CD4-positive, alpha-beta T cell treated with Interleukin-17A for 4 hours (primary cell): ENCODE results near the gene LRRTM3.

ENCODE experiments used
- DNase-seq: peaks from one replicate; pipeline ENCODE4 v3.0.0-alpha.2; 2020; ENCODE audit warnings: mixed read lengths

Gene LRRTM3

DNA sequence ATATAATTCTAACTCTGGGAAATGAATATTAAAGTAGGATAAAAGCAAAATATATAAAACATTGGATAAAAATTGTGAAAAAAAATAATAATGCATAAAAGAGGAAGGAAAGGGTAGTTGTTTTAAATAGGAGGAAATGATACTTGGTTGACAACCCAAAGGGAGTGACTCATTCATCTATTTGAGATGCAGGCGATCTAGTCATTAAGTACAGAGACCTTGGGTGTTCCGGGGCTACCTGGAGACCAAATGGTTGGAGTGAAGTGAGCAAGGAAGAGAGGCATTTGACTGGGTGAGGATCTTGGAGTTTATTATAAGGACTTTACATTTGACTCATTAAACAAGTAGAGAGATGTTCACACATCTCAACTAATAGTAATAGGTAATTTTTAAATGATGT, 111.0 kb downstream of the LRRTM3 start:
- no peak for DNase-seq

DNA sequence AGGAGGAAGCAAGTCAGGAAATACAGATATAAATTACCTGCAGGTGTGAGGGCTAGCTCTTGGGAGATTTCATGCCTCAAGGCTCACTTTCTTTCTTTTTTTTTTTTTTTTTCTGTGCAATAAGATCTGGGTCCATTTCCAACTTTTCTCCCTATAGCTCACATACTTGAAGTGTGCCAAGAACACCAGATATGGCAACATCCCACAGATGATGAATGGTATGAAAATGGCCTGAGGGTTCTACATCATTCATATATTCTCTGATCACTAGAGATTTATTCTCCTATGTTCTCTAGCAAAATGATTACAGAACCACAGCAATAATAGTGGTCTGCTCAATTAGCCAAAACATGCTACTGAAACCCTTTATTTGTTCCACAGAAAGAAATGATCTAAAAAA, 117.2 kb downstream of the LRRTM3 start:
- no peak for DNase-seq

DNA sequence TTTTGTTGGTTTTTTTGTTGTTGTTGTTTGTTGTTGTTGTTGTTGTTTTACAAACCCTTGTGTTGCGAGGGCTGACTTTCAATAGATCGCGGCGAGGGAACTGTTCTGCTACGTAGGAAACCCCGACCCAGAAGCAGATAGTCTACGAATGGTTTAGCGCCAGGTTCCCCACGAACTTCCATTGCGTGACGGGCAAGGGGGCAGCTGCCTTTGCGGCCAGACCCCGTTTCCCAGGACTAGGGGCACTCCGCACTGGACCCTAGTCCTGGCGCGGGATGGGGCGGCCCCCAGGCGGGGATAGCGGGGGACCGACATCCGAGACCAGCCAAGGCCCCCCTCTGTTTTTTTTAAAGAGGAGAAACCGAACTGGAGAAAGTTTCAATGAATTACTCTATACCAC, 119.6 kb downstream of the LRRTM3 start:
- DNase-seq: no peak

DNA sequence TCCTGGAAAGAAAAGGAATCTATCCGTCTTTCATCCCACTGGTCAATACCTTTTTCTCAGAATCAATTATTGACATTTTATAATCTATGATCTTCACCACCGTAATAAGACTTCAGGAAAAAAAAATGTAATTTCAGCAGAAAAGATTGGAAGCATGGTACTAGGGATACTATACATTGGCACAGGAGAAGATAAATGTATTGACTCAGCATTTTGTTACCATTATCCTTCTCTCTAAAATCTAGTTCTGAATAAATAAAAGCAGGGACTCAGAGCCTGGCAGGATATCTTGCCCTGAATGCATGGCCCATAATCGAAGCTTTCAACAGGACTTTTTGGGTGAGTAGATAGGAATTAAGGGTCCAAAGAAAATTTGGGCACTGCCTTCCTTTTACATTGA, 120.7 kb downstream of the LRRTM3 start:
- DNase-seq: no peak

DNA sequence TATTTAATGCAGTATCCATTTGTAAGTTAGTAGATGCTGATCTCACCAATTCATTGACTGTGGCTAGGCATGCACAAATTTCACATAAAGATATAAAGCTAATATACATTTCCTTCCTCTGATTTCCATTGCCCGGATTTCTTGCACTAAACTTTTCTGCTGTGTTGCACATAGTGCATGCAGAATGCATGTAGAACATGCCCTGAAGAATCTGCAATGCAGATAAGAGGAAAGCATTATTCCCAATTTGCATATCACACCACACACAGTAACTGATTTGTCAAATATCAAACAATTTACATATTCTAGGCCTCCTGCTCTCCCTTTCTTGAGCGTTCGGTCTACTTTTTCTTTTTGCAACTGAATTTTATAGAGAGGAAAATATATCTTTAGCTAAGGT, 124.2 kb downstream of the LRRTM3 start:
- DNase-seq: no peak

DNA sequence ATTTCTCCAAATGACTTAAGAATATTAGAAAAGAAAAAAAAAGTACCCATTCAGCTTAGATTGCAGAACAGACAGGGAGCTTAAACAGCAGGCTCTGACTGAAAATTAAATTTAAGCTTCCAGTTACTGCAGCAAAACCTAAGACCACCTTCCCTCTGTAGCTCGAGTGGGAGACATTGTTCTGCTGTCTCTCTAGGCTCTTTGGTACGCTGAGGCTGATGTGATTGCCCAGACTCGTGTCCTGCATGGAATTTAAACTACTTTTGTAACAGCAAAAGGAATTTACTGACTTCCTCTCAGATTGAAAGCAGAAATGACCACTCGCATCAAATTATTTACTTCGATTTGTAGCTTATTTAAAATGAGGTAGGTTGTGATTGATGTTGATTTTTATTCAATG, 124.6 kb downstream of the LRRTM3 start:
- no peak for DNase-seq

DNA sequence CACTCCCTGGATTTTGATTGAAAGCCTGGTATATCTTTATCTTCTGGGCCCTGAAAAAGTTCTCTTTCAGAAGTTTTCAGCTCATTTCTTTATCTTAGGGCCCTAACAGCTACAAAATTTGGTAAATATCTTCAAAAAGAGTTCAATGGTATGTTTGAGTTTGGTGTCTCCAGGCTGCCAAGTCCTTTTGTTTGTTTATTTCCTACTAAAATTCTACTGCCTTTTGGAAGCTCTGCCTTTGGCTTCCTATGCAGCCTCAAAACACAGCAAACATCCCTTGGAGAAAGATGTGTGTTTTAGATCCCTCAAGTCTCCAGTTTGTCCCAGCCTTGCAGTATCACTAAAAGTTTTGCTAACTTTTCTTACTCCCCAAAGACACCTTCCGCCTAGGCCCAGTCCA, 146.8 kb downstream of the LRRTM3 start:
- DNase-seq: no peak

DNA sequence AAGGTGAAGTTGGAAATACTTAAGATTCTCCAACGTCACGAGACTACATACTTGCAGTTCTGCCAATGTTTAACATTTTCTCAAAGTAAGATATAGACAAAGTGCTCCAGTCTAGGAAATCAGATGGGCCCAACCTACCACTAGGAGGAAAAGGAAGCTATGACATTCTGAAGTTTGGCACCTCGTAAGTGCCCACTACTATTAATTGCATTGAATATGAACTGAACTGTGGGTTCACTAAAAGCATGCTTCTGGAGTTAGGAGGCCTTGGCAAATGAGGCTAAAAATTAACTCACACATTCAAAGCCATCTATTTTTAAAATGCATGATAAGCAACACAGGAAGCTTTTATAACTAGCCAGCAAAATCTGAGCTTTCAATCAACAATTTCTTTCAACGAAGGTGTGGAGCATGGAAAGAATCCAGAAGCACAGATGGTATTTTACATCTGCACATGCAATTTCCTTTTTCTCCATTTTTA, 149.7 kb downstream of the LRRTM3 start:
- no peak for DNase-seq

DNA sequence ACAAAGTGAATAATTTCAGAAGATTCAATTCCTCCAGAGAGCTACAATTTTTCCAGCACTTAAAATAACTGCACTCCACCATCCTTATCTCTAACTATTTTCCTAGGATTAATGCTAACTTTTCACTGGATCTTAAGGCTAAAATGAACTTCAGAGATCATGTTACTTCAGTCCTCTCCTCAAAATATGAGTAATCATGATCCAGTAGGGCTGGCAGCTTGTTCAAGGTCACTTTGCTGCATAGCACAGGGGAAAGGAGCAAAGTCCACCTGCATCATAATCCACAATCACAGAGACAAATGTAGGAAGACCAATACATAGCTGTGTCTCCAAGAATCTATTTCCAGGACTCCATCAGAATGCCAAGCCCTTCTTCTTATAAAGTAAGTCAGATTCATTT, 150.3 kb downstream of the LRRTM3 start:
- DNase-seq: no peak

DNA sequence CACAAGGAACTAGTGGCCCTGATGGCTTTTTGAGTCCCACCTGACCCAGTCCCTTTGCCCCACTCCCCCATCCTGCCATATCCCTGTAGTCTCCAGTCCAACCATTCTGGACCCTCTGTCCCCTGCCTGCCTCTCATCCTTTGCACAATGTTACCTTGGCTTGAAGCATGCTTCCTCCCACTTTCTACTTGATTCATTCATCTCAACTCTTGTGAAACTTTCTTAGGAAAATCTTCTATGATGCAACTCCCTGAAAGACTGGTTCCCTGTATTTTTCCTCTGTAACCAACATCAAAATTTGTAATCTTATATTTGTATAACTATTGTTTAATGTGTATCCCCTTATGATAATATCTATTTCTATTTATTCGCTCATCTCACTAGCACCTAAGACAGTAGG, 151.5 kb downstream of the LRRTM3 start:
- no peak for DNase-seq

DNA sequence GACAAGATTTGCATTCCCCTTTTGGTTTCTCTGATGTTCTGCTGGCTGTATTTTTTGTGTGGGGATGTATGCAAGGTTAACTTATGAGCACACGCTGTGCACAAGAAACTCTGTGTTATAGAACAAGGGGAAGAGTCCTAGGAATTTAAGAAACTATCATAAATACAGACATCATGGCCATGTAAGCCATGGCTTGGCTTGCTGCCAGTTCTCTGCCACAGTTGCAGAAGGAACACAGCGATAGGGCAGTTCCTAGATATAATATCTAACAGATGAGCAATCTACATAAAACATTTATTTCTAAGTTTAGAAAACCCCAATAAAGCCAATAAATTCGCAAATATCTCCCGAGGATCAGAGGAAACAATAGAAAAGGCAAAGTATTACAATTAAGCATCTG, 153.3 kb downstream of the LRRTM3 start:
- DNase-seq: no peak

DNA sequence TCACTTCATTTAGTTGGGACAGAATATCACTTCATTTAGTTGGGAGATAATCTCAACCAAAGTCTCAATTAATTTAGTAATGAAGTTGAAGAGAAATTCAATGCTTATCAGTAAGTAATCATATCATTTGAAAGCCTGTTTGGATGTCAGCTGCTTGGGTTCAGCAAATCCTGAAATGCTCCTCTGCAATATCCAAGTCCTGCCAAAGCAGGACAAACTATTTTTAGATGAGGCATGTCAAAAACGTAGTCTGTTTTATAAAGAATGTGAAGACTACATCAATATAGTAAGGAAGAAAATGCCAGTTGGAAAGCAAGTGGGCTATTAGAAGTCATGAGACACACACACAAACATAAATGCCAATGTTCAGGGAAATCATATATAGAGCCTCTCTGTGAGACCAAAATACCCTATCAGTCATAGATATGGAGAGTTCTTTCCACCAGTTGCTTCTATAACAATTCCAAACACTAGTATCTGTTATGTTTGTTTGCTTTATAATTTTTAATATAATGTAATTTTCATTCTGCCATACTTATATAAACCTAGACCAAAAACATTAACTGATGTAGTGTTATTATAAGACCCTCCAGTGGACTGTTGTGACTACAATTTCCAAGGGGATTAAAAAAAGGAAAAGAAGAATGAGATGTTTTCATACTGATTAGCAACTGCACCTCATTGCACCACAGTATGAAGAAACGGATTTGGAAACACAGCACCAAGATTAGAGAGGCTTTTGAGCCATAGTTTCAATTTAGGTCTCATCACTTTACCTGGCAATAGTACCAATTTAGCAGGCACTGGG, 160.7 kb downstream of the LRRTM3 start:
- DNase-seq: no peak

DNA sequence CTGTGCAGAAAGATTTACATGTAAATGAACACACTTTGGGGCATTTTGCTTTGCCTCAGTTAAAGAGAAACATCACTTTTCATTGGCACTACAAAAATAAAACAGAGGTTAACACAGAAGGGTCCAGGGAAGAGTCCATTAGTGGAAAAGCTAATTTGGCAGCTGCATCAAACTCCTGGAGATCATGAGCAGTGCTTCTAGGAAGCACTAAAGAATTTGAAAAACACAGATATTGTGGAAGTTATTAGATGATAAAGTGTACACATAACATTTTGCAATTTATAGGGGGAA, 161.2 kb downstream of the LRRTM3 start:
- no peak for DNase-seq

DNA sequence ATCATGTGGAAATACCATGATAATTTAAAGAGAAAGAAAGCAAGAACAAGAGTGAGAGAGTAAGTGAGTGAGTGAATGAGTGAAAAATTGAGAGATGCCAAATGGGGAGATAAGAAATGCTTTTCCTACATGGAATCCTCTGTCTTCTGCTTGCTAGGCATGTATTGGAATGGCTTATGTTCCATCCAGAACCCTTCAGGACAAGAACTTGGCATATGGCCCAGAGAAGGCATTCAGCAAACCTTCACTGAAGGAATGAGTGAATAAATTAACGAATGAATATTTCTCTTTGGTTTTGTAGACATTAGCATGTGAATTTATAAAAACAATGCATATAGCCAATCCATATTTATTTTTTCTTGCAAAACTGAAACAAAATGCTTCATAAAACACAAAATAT, 162.2 kb downstream of the LRRTM3 start:
- DNase-seq: no peak

DNA sequence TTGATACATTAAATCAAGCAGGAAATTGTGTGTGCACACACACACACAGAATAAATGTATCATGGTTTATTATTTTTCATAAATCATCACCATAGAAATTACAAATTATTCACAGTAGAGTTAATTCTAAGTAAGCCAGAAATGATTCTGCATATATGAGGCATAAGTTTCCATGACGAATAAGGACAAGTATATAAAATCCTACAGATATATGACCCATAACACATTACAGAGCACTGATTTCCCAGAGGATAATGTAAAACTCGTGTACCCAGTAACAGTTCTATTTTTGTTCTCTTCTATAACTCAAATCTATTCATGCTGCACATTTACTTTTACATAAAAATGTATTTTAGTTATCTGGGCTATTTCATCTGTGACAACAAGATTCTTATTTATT, 169.7 kb downstream of the LRRTM3 start:
- DNase-seq: no peak

DNA sequence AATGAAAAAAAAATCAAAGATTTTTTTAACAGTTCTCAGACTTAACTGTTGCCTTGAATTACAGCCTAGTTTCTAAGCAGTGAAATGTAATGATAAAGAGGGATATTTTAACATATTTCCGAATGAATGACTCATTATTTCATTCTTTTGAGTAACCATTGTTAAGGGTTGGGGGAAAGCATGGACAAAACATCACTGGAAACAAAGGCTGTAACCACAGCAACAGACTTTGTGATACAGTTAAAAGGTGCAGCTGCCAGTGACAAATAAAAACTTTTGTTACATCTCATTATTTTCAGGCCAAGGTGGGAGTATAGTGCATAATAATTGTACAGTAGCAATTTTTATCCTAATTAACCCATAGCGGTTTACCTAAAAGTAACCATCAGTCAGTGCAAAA, 172.6 kb downstream of the LRRTM3 start:
- DNase-seq: no peak

DNA sequence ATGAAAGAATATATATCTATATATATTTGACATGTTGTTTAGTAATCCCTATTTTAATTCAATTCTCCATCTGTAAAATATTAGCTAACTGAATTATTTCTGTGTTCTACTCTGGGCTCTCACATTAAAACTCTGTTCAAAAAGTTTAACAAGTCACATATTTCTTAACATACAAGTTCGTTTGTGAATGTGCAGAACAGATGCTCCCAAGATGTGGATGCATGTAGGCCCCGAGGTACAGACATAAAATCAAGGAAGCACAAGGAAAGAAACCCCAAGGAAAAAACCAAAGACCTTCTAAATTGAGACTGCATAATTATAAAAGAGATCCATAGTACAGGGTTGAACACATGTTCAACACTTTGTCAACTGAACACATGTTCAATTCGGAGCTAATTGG, 175.1 kb downstream of the LRRTM3 start:
- no peak for DNase-seq

DNA sequence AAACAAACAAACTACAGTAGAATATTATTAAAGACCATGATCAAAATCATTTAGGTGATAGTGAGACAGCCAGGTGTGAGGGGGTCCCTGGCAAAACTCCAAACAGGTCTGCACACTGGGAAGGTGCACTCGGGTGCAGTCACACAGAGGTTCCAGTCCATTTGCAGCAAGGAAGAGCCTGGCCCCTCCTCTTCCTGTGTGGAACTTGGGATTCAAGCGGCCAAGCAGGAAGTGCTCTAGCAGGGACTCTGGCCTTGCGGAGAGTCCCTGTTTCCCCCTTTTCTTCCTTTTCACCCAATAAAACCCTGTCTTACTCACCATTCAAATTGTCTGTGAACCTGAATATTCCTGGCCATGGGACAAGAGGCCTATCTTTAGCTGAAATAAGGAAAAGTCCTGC, 181.8 kb downstream of the LRRTM3 start:
- no peak for DNase-seq

DNA sequence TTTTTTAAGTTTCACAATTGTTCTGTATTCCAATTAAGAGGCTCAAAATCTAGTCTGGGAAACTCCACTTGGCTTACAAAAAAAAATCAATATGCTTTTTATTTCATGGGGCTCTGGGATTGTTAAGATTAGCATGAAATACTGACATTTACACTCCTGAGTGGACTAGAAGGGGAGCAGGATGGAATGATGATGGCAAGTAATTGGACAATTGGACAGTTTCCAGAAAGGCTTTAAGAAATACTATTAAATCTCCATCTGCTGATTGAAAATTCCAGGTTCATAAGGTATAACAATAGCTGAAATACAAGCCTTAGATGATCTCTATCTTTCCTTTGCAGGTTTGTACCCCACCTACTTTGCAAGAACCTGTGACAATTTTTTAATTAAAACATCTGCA, 184.4 kb downstream of the LRRTM3 start:
- no peak for DNase-seq

DNA sequence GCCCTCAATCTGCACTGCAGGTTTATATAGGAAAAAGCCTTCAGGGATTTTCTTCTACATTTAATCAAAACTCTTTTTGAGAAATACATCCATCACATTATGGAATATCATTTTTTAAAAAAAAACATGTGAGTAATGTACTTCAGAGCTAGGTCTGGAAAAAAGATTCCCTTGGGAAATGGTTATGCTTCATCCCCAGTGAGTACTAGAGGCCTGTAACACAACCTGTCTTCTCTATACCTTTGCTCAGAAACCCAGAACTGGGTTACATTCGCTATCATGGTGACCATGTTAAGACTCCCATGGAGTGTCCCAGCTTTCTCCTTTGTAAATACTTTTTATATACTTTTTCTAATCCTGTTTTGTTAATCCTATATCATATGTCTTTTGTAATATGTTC, 186.9 kb downstream of the LRRTM3 start:
- DNase-seq: no peak

DNA sequence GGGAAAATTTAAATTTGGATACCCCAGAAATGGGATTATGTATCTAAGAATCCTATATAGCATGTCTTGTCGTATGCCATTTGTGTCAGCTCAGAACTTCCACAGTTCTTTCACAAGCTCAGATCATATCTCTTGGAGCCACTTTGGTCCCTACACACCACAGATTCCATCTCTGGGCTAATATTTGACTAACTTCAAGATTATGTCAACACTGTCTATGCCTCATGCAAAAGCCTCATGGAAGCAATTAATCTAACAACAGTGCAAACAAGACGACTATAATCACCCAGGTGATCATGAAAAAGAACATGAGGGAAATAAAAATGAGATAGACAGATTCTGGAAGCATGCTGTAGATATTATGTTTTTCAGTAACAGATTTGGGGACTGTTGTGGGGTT, 189.1 kb downstream of the LRRTM3 start:
- no peak for DNase-seq

DNA sequence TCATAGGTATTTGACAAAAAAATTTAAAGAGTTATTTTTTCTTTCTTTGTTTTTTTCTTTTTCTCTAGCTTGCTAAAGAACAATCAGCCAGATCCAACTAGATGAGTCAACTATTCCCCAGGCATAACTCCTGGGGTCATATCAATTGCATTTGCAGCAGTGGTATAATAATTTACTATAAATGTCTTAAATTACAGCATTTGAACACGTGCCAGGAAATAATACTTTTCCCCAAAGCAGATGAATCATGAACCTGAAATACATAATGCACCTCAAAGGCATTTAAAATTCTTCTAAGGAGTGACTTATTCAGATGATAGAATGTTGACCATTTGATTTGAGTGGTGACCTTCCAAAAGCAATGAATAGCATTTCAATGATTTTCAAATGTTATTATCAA, 190.1 kb downstream of the LRRTM3 start:
- DNase-seq: no peak

DNA sequence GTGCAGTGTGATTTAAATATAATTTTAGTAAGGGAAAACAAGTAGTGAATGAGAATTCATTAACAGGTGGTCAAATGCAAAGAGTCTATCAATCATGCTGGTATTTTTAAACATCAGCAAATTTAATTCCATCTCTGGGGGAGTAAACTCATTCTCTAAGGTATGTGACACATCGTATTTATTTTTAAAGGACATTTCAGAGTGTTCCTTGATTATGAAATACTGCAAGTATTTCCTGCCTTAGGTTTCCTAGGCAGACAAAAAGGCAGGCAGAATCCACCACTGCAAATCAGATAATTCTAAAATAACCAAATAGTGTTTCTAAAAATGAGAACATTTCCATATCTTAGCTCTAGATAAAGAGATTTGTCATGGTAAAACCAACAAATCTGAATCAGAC, 193.8 kb downstream of the LRRTM3 start:
- DNase-seq: no peak

DNA sequence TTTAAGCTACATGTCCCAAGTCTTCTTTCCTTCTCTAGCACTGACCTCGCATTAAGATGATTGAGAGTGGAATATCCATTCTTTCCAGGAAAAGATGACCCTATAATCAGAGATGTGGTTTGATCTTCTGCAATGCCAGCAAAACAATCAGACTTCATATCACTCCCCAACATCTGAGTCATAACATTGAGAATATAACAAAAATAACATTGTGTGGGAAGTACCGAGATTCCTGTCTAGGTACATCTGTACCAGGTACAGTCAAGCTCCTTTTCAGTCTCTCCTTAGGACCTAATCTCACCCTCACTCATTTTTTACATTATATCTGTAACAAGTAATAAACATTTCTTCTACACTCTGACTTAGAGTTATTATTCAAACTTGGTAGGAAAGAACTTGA, 201.6 kb downstream of the LRRTM3 start:
- no peak for DNase-seq

DNA sequence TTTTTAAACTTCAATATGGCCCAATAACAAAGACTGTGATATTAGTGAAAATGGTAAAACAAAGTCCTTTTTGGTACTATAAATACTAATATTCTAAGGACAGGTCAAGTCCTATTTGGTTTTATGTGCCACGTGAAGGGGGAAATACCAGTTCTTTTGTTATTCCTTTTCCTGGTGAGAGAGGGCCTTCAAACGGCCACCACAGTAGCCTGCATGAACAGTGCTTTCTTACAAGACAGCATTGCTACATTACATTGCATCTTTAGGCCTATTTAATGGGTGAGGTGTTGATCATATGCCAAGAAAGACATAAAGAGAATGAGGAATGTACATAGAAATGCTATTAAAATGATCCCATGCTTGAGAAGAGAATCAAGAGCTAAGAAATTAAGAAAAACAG, 214.8 kb downstream of the LRRTM3 start:
- no peak for DNase-seq

DNA sequence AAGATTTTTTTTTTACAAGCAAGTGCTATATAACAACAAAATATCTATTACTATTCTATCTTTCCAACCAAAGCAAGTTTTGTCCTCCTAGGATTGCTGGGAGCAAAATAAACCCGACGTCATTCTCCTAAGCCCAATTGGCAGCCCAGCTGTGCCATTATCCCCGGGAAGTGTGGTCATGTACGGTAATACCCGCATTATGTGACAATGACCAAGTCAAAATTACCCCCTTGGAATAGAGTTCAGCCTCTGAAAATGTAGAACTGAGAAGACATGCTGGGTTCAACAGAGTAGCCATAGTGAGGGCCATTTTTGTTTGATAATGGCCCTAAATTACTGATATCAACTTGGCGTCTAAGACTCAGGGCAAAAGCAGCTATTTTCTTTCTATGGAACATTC, 215.5 kb downstream of the LRRTM3 start:
- no peak for DNase-seq
